Measurements from ENCODE around the gene UNC5A. TPM values are rescaled to one million over a fixed set of nuclear protein-coding genes. Genes with fewer than 3 reads are reported as not detected.

The UNC5A gene
- total and polyA plus RNA-seq, 2 of the 8 experiments (the other 6 are each of a cell fraction or from before 2014, with no cell fraction given), result 4.0 to 7.6 TPM

- TF ChIP-seq NRF1 (IDR thresholded peaks at IDR 0.05; ENCODE audit: low read depth, low read length) (no peak), CEBPB (IDR thresholded peaks at IDR 0.05; ENCODE audit: low read depth, low read length) (no peak), SAP30 (IDR thresholded peaks at IDR 0.05; ENCODE audit: insufficient read depth, insufficient replicate concordance, low read length) (peak; percentile 100), HDAC6 (IDR thresholded peaks at IDR 0.05; ENCODE audit: low read depth, low read length) (no peak), MAFK (IDR thresholded peaks at IDR 0.05; ENCODE audit: low read depth, low read length) (no peak; the same call in 1 of the 2 replicates), POLR2AphosphoS5 (IDR thresholded peaks at IDR 0.05; ENCODE audit: low read depth, low read length) (peak; percentile 71), TBP (IDR thresholded peaks at IDR 0.05; ENCODE audit: low read depth, low read length) (peak; percentile 19; the same call in 1 of the 2 replicates), POLR2A (IDR thresholded peaks at IDR 0.05; ENCODE audit: control extremely low read depth in 1 of 2, low read depth in 2 of 2, low read length in 2 of 2) (no peak), BACH1 (IDR thresholded peaks at IDR 0.05; ENCODE audit: low read length) (peak; percentile 68), CHD1 (IDR thresholded peaks at IDR 0.05; ENCODE audit: low read depth, low read length) (no peak), BRCA1 (IDR thresholded peaks at IDR 0.05; ENCODE audit: low read depth, low read length) (no peak), CREB1 (IDR thresholded peaks at IDR 0.05) (peak; percentile 73), TAF1 (IDR thresholded peaks at IDR 0.05; ENCODE audit: low read depth, low read length) (no peak), SIN3A (conservative IDR thresholded peaks at IDR 0.05 in 1 of 2, IDR thresholded peaks at IDR 0.05 in 1 of 2; ENCODE audit: low read depth in 1 of 2, low read length in 2 of 2) (peak; percentile 100), BCL11A (IDR thresholded peaks at IDR 0.05; ENCODE audit: low read depth in 2 of 2, low read length in 2 of 2) (no peak), FOSL1 (IDR thresholded peaks at IDR 0.05; ENCODE audit: insufficient read depth, low read depth, low read length) (no peak), CBX8 (IDR thresholded peaks at IDR 0.05; ENCODE audit: borderline replicate concordance, low read depth, low read length) (no peak), SP4 (IDR thresholded peaks at IDR 0.05; ENCODE audit: low read length) (peak; percentile 68; the same call in 1 of the 2 replicates), SIX5 (IDR thresholded peaks at IDR 0.05; ENCODE audit: low read depth, low read length) (no peak), ASH2L (IDR thresholded peaks at IDR 0.05; ENCODE audit: low read length) (no peak)
- TF ChIP-seq, protein P1, sequence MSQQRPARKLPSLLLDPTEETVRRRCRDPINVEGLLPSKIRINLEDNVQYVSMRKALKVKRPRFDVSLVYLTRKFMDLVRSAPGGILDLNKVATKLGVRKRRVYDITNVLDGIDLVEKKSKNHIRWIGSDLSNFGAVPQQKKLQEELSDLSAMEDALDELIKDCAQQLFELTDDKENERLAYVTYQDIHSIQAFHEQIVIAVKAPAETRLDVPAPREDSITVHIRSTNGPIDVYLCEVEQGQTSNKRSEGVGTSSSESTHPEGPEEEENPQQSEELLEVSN (IDR thresholded peaks at IDR 0.05), result no peak
- TF ChIP-seq, protein P2, sequence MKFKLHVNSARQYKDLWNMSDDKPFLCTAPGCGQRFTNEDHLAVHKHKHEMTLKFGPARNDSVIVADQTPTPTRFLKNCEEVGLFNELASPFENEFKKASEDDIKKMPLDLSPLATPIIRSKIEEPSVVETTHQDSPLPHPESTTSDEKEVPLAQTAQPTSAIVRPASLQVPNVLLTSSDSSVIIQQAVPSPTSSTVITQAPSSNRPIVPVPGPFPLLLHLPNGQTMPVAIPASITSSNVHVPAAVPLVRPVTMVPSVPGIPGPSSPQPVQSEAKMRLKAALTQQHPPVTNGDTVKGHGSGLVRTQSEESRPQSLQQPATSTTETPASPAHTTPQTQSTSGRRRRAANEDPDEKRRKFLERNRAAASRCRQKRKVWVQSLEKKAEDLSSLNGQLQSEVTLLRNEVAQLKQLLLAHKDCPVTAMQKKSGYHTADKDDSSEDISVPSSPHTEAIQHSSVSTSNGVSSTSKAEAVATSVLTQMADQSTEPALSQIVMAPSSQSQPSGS (IDR thresholded peaks at IDR 0.05; ENCODE audit: low read length), result 0 out of 2 replicates have a peak, but pooled peaks have one; percentile 43
- TF ChIP-seq, protein P3, sequence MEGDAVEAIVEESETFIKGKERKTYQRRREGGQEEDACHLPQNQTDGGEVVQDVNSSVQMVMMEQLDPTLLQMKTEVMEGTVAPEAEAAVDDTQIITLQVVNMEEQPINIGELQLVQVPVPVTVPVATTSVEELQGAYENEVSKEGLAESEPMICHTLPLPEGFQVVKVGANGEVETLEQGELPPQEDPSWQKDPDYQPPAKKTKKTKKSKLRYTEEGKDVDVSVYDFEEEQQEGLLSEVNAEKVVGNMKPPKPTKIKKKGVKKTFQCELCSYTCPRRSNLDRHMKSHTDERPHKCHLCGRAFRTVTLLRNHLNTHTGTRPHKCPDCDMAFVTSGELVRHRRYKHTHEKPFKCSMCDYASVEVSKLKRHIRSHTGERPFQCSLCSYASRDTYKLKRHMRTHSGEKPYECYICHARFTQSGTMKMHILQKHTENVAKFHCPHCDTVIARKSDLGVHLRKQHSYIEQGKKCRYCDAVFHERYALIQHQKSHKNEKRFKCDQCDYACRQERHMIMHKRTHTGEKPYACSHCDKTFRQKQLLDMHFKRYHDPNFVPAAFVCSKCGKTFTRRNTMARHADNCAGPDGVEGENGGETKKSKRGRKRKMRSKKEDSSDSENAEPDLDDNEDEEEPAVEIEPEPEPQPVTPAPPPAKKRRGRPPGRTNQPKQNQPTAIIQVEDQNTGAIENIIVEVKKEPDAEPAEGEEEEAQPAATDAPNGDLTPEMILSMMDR (IDR thresholded peaks at IDR 0.05; ENCODE audit: control extremely low read depth in 1 of 3, insufficient read depth in 1 of 3, low read depth in 1 of 3, low read length in 3 of 3), result no peak
These were observed 27.4 kb downstream of the UNC5A start (continued) for GRCh38 chr5:176837707-176838115.

Data from H1 (cell line).